IMR-90 (cell line): ENCODE data around the gene PDE4B. TPM values are rescaled to one million over a fixed set of nuclear protein-coding genes. Genes with fewer than 3 reads are reported as not detected.

ENCODE experiments used
- ATAC-seq: fragments of 200-7000 bp; cut with Tn5 transposase; 2 replicates; pipeline ENCODE4 v1.9.1; 2020; ENCODE audit warnings: low read depth, mild to moderate bottlenecking, moderate library complexity
- BruUV-seq: library from RNA; stranded (reverse); fragments of 400-500 nt; replicated peaks from 2 replicates; lab custom pipeline; 2021; lab: Mats Ljungman, UMichigan
- CTCF ChIA-PET: fragments of 300-600 bp; formaldehyde crosslinking; extraction: SDS; loops from one replicate; lab custom pipeline; 2021; ENCODE audit warnings: antibody characterized with exemption; lab: Yijun Ruan, JAX
- POLR2A ChIA-PET: fragments of 300-600 bp; sonication (Branson Sonifier 250); formaldehyde crosslinking; loops from one replicate; lab custom pipeline; 2022; ENCODE audit warnings: antibody characterized with exemption; ENCODE audit not compliant: unreplicated experiment; lab: Charles Lee
- DNase-seq: peaks from one replicate; pipeline ENCODE4 v3.0.0; 2013
- H2AFZ ChIP-seq: replicated peaks from 2 replicates; pipeline ENCODE3; 2013; ENCODE audit warnings: low read length, mild to moderate bottlenecking; ENCODE audit not compliant: poor library complexity
- H2AK5ac ChIP-seq: 2 replicates; pipeline ENCODE4 v1.6.1; 2013; ENCODE audit warnings: low read depth, low read length, inconsistent platforms
- H2AK9ac ChIP-seq: replicated peaks from 2 replicates; pipeline ENCODE3; 2013; ENCODE audit warnings: mild to moderate bottlenecking, low read depth, low read length, moderate library complexity; ENCODE audit not compliant: poor library complexity
- H2BK120ac ChIP-seq: 2 replicates; pipeline ENCODE4 v1.6.1; 2013; ENCODE audit warnings: low read depth, low read length, inconsistent platforms
- H2BK15ac ChIP-seq: 3 replicates; pipeline ENCODE4 v1.6.1; 2013; ENCODE audit warnings: low read depth, low read length, inconsistent platforms
- H2BK20ac ChIP-seq: 2 replicates; pipeline ENCODE4 v1.6.1; 2013; ENCODE audit warnings: low read depth, mild to moderate bottlenecking, inconsistent platforms, low read length, moderate library complexity
- H2BK5ac ChIP-seq: 2 replicates; pipeline ENCODE4 v1.6.1; 2013; ENCODE audit warnings: mild to moderate bottlenecking, low read depth, low read length, inconsistent platforms; ENCODE audit not compliant: poor library complexity, severe bottlenecking
- H3K14ac ChIP-seq: replicated peaks from 2 replicates; pipeline ENCODE4 v1.6.1; 2013; ENCODE audit warnings: low read depth, low read length, inconsistent platforms
- H3K18ac ChIP-seq: 2 replicates; pipeline ENCODE4 v1.6.1; 2013; ENCODE audit warnings: low read depth, low read length, control low read depth
- H3K23ac ChIP-seq: 2 replicates; pipeline ENCODE4 v1.6.1; 2013; ENCODE audit warnings: low read depth, low read length, inconsistent platforms
- H3K27ac ChIP-seq: 2 replicates; pipeline ENCODE4 v1.5.1; 2013; ENCODE audit warnings: mild to moderate bottlenecking, control low read depth, low read length; ENCODE audit not compliant: insufficient read depth
- H3K27me3 ChIP-seq: 2 replicates; pipeline ENCODE4 v1.6.1; 2013; ENCODE audit warnings: low read length; ENCODE audit not compliant: control insufficient read depth, insufficient read depth
- H3K36me3 ChIP-seq: 2 replicates; pipeline ENCODE4 v1.6.1; 2013; ENCODE audit warnings: low read length, mixed read lengths; ENCODE audit not compliant: control insufficient read depth, insufficient read depth
- H3K4ac ChIP-seq: 2 replicates; pipeline ENCODE4 v1.6.1; 2013; ENCODE audit warnings: low read depth, low read length, inconsistent platforms
- H3K4me1 ChIP-seq: 2 replicates; pipeline ENCODE4 v1.6.1; 2013; ENCODE audit warnings: low read length, mixed read lengths; ENCODE audit not compliant: control insufficient read depth, insufficient read depth
- H3K4me2 ChIP-seq: 2 replicates; pipeline ENCODE4 v1.6.1; 2013; ENCODE audit warnings: low read depth, mild to moderate bottlenecking, control low read depth, low read length, moderate library complexity
- H3K4me3 ChIP-seq: 2 replicates; pipeline ENCODE4 v1.5.1; 2013; ENCODE audit warnings: low read depth, mild to moderate bottlenecking, control low read depth, low read length, moderate library complexity; ENCODE audit not compliant: insufficient read depth
- H3K56ac ChIP-seq: 2 replicates; pipeline ENCODE4 v1.6.1; 2013; ENCODE audit warnings: low read length, inconsistent platforms; ENCODE audit not compliant: insufficient read depth; ENCODE audit errors: extremely low read depth
- H3K79me1 ChIP-seq, 2 experiments: 2 replicates each; pipeline ENCODE4 v1.6.1; 2013; ENCODE audit warnings: low read length in 2 of 2, inconsistent platforms in 1 of 2, low read depth in 1 of 2
- H3K9ac ChIP-seq: 2 replicates; pipeline ENCODE4 v1.6.1; 2013; ENCODE audit warnings: low read depth, low read length, control low read depth
- H3K9me1 ChIP-seq: 2 replicates; pipeline ENCODE4 v1.6.1; 2013; ENCODE audit warnings: low read length, inconsistent platforms; ENCODE audit not compliant: insufficient read depth
- H3K9me3 ChIP-seq: 2 replicates; pipeline ENCODE4 v1.6.1; 2013; ENCODE audit warnings: low read length; ENCODE audit not compliant: control insufficient read depth, insufficient read depth
- H4K20me1 ChIP-seq: 2 replicates; pipeline ENCODE4 v1.6.1; 2013; ENCODE audit warnings: low read length, inconsistent platforms; ENCODE audit not compliant: insufficient read depth
- H4K5ac ChIP-seq: 2 replicates; pipeline ENCODE4 v1.6.1; 2013; ENCODE audit warnings: mild to moderate bottlenecking, low read depth, low read length, control low read depth
- H4K8ac ChIP-seq, 2 experiments: 2 replicates each; pipeline ENCODE4 v1.6.1; 2013; ENCODE audit warnings: low read depth in 2 of 2, low read length in 2 of 2, control low read depth in 1 of 2, inconsistent platforms in 1 of 2
- H4K91ac ChIP-seq: 2 replicates; pipeline ENCODE4 v1.6.1; 2013; ENCODE audit warnings: low read depth, low read length, inconsistent platforms; ENCODE audit not compliant: insufficient read depth
- CEBPB ChIP-seq: IDR thresholded peaks from 2 replicates; pipeline ENCODE4 v1.6.1; 2012; ENCODE audit warnings: low read depth, low read length, improper control_type of control experiment
- POLR2A ChIP-seq: IDR thresholded peaks from 2 replicates; pipeline ENCODE4 v1.6.1; 2012; ENCODE audit warnings: mild to moderate bottlenecking, low read depth, low read length
- WGBS, 2 experiments: methylation state at CpG; one replicate each; pipeline versions ENCODE4 v1.1.5 to v1.1.7; 2013; ENCODE audit warnings: missing lambda C conversion rate in 2 of 2; ENCODE audit not compliant: insufficient read length in 1 of 2; ENCODE audit errors: extremely low coverage in 2 of 2; 5-methylcytosine and 5-hydroxymethylcytosine counted together
- dilution Hi-C: fragments of 300-500 bp; cut with HindIII; formaldehyde crosslinking; loops from one replicate; pipeline ENCODE4 v1.14.3; 2018; ENCODE audit warnings: low sequenced_read_pairs; ENCODE audit not compliant: unreplicated experiment
- in situ Hi-C: fragments of 300-500 bp; cut with MboI; formaldehyde crosslinking; loops from 3 replicates; pipeline ENCODE4 v1.14.3; 2019; ENCODE audit warnings: low sequenced_read_pairs, inconsistent platforms, mixed read lengths
- intact Hi-C: fragments of 100-400 bp; cut with micrococcal nuclease; formaldehyde crosslinking; loops from 2 replicates; pipeline ENCODE4 v1.10.0; 2022
- polyA plus RNA-seq, 3 experiments: library from polyadenylated mRNA; depleted of rRNA; stranded (reverse); fragments of >200 nt; gene quantifications; 2 replicates each; pipeline ENCODE4 v1.2.3, GENCODE V29; 2012; ENCODE audit warnings: low replicate concordance in 1 of 3
- total RNA-seq: library from RNA; depleted of rRNA; stranded (reverse); fragments of >200 nt; gene quantifications from 2 replicates; pipeline ENCODE4 v1.2.3, GENCODE V29; 2012

Gene PDE4B
- total and polyA plus RNA-seq, 2 of the 4 experiments (the other 2 are of a cell fraction) = 5.8 to 21.3 TPM

GRCh38 chr1:66182551-66183178 lies 390.0 kb downstream of the PDE4B start:
- Histone ChIP-seq H2BK120ac (no peak overlapping the region), H3K9me1 (no peaks in the 10 kb centered on the region), H2AK9ac (no peak overlapping the region), H2BK5ac (no peak overlapping the region), H4K20me1 (no peaks in the 10 kb centered on the region), H3K27me3 (no peaks in the 10 kb centered on the region), H3K4me2 (peak overlapping the region; percentile 27; the same call in 1 of the 2 replicates), H3K27ac (no peak overlapping the region), H2AFZ (no peak overlapping the region), H3K36me3 (no peaks in the 10 kb centered on the region), H4K5ac (no peak overlapping the region), H4K91ac (no peak overlapping the region), H4K8ac (no peak overlapping the region), H3K4ac (no peak overlapping the region), H3K23ac (no peak overlapping the region), H2AK5ac (no peak overlapping the region), H3K4me1 (peaks cover 1% of the 10 kb centered on the region; the same call in 1 of the 2 replicates), H3K9ac (no peak overlapping the region), H2BK15ac (no peak overlapping the region), H2BK20ac (no peak overlapping the region), H3K9me3 (no peaks in the 10 kb centered on the region), H3K4me3 (no peak overlapping the region), H3K18ac (no peak overlapping the region), H3K14ac (no peak overlapping the region), H3K79me1 (no peaks in the 10 kb centered on the region), H3K56ac (no peak overlapping the region)
- dilution Hi-C loops = no loop called here
- in situ Hi-C loops = no loop called here
- intact Hi-C loops = no loop called here
- DNase-seq (peak; percentile 81), ATAC-seq (no peak; the same call in none of the 2 replicates)
- TF ChIP-seq POLR2A (no peak), CEBPB (peak; percentile 93)
- ChIA-PET CTCF (interaction anchor here (0.6 kb wide), 1 partner anchor 471 kb away, joined by 3 read pairs; no protein-coding TSS in a partner anchor), POLR2A (no interaction called here)
- no CpG with 5 or more reads among the region's 3 CpGs for WGBS, 2 experiments
- no TSS peak for BruUV-seq
